Mucosa of stomach (tissue), 1 donor: Measurements from ENCODE around the gene TGDS.

Experiments used
- H3K27me3 ChIP-seq: one replicate; pipeline ENCODE4 v1.7.0; 2013; ENCODE audit warnings: mild to moderate bottlenecking, low read length; ENCODE audit not compliant: control insufficient read depth, insufficient read depth
- H3K36me3 ChIP-seq: one replicate; pipeline ENCODE4 v1.7.0; 2013; ENCODE audit warnings: low read length; ENCODE audit not compliant: control insufficient read depth, insufficient read depth
- H3K4me1 ChIP-seq: one replicate; pipeline ENCODE4 v1.7.0; 2013; ENCODE audit warnings: mild to moderate bottlenecking, low read length; ENCODE audit not compliant: control insufficient read depth, insufficient read depth
- H3K4me3 ChIP-seq: one replicate; pipeline ENCODE4 v1.7.0; 2013; ENCODE audit warnings: low read length
- H3K9ac ChIP-seq: one replicate; pipeline ENCODE4 v1.7.0; 2013; ENCODE audit warnings: mild to moderate bottlenecking, low read length, moderate library complexity
- H3K9me3 ChIP-seq: one replicate; pipeline ENCODE4 v1.7.0; 2013; ENCODE audit warnings: mild to moderate bottlenecking, low read length, moderate library complexity; ENCODE audit not compliant: control insufficient read depth
- donor health status: Pancreatic carcinoma.

Gene TGDS

GRCh38 chr13:94617389-94618000 lies 21.5 kb upstream of the TGDS start:
- no peaks in the 10 kb centered on the region for H3K4me1 ChIP-seq
- no peak overlapping the region for H3K9ac ChIP-seq
- no peaks in the 10 kb centered on the region for H3K36me3 ChIP-seq
- H3K27me3 ChIP-seq: no peaks in the 10 kb centered on the region
- no peak overlapping the region for H3K4me3 ChIP-seq
- H3K9me3 ChIP-seq: no peaks in the 10 kb centered on the region

- Histone ChIP-seq H3K27me3 (no peaks in the 10 kb centered on the region), H3K4me3 (no peak overlapping the region), H3K9ac (no peak overlapping the region), H3K4me1 (no peaks in the 10 kb centered on the region), H3K36me3 (no peaks in the 10 kb centered on the region), H3K9me3 (no peaks in the 10 kb centered on the region)
Observed at GRCh38 chr13:94613051-94613450, 17.1 kb upstream of the TGDS start.

GRCh38 chr13:94612050-94612449 lies 16.1 kb upstream of the TGDS start:
- Histone ChIP-seq H3K36me3 (no peaks in the 10 kb centered on the region), H3K4me3 (no peak overlapping the region), H3K9me3 (no peaks in the 10 kb centered on the region), H3K4me1 (no peaks in the 10 kb centered on the region), H3K27me3 (no peaks in the 10 kb centered on the region), H3K9ac (no peak overlapping the region)

- Histone ChIP-seq H3K36me3 (no peaks in the 10 kb centered on the region), H3K9me3 (no peaks in the 10 kb centered on the region), H3K27me3 (no peaks in the 10 kb centered on the region), H3K4me3 (no peak overlapping the region), H3K4me1 (no peaks in the 10 kb centered on the region), H3K9ac (no peak overlapping the region)
Observed at GRCh38 chr13:94610475-94610874, 14.5 kb upstream of the TGDS start.

GRCh38 chr13:94609196-94609595 lies 13.2 kb upstream of the TGDS start:
- H3K4me1 ChIP-seq: no peaks in the 10 kb centered on the region
- no peaks in the 10 kb centered on the region for H3K27me3 ChIP-seq
- H3K4me3 ChIP-seq: no peak overlapping the region
- no peaks in the 10 kb centered on the region for H3K36me3 ChIP-seq
- no peaks in the 10 kb centered on the region for H3K9me3 ChIP-seq
- no peak overlapping the region for H3K9ac ChIP-seq

- Histone ChIP-seq H3K27me3 (no peaks in the 10 kb centered on the region), H3K9ac (no peak overlapping the region), H3K4me1 (no peaks in the 10 kb centered on the region), H3K36me3 (no peaks in the 10 kb centered on the region), H3K9me3 (no peaks in the 10 kb centered on the region), H3K4me3 (no peak overlapping the region)
Observed at GRCh38 chr13:94608586-94608985, 12.6 kb upstream of the TGDS start.

GRCh38 chr13:94607939-94608338 lies 12.0 kb upstream of the TGDS start:
- Histone ChIP-seq H3K4me3 (no peak overlapping the region), H3K9ac (no peak overlapping the region), H3K9me3 (no peaks in the 10 kb centered on the region), H3K27me3 (no peaks in the 10 kb centered on the region), H3K4me1 (no peaks in the 10 kb centered on the region), H3K36me3 (no peaks in the 10 kb centered on the region)

GRCh38 chr13:94607056-94607455 lies 11.1 kb upstream of the TGDS start:
- H3K9me3 ChIP-seq: no peaks in the 10 kb centered on the region
- no peak overlapping the region for H3K9ac ChIP-seq
- H3K27me3 ChIP-seq: no peaks in the 10 kb centered on the region
- no peak overlapping the region for H3K4me3 ChIP-seq
- no peaks in the 10 kb centered on the region for H3K36me3 ChIP-seq
- no peaks in the 10 kb centered on the region for H3K4me1 ChIP-seq

GRCh38 chr13:94602467-94602866 lies 6.5 kb upstream of the TGDS start:
- Histone ChIP-seq H3K4me3 (peak overlapping the region; percentile 80), H3K9ac (peak overlapping the region; percentile 80), H3K36me3 (no peaks in the 10 kb centered on the region), H3K4me1 (no peaks in the 10 kb centered on the region), H3K9me3 (no peaks in the 10 kb centered on the region), H3K27me3 (no peaks in the 10 kb centered on the region)

GRCh38 chr13:94601446-94602431 lies 5.8 kb upstream of the TGDS start, which contains the start of gene GPR180:
Gene GPR180, plus strand, starts transcription at chr13:94601857. Its CDS starts 71 bp downstream, at chr13:94601928.
- Histone ChIP-seq H3K27me3 (no peaks in the 10 kb centered on the region), H3K4me1 (no peaks in the 10 kb centered on the region), H3K4me3 (peak within 1 kb of the TSS; percentile 80), H3K36me3 (no peaks in the 10 kb centered on the region), H3K9me3 (no peaks in the 10 kb centered on the region), H3K9ac (peak within 1 kb of the TSS; percentile 80)

- no peak overlapping the region for H3K4me3 ChIP-seq
- no peaks in the 10 kb centered on the region for H3K36me3 ChIP-seq
- H3K27me3 ChIP-seq: no peaks in the 10 kb centered on the region
- peaks cover under 1% of the 10 kb centered on the region for H3K4me1 ChIP-seq
- H3K9me3 ChIP-seq: no peaks in the 10 kb centered on the region
- H3K9ac ChIP-seq: no peak overlapping the region
Observed at GRCh38 chr13:94599877-94600276, 3.9 kb upstream of the TGDS start.

- no peaks in the 10 kb centered on the region for H3K9me3 ChIP-seq
- no peaks in the 10 kb centered on the region for H3K27me3 ChIP-seq
- H3K4me1 ChIP-seq: peaks cover 11% of the 10 kb centered on the region
- no peak overlapping the region for H3K9ac ChIP-seq
- H3K4me3 ChIP-seq: no peak overlapping the region
- H3K36me3 ChIP-seq: no peaks in the 10 kb centered on the region
Observed at GRCh38 chr13:94598281-94598680, 2.3 kb upstream of the TGDS start.
